HEK293 (cell line): ENCODE measurements around the gene CDK17.
A peak's percentile ranks its signal among the peaks of the same experiment; 100 is the strongest.

Experiments
- CTCF ChIA-PET: fragments of 350-600 bp; formaldehyde crosslinking; extraction: SDS; loops from one replicate; lab custom pipeline; 2021; ENCODE audit warnings: antibody characterized with exemption; lab: Yijun Ruan, JAX
- POLR2A ChIA-PET: fragments of 300-600 bp; formaldehyde crosslinking; extraction: SDS; loops from one replicate; lab custom pipeline; 2020; ENCODE audit warnings: antibody characterized with exemption, inconsistent platforms; lab: Yijun Ruan, JAX
- H3K27ac ChIP-seq: fragments of 200-500 bp; sonication (Bioruptor generic); 2 replicates; pipeline ENCODE4 v1.5.1; 2014; ENCODE audit warnings: low read depth, low read length, control low read depth, inconsistent platforms; ENCODE audit errors: extremely low read depth
- H3K36me3 ChIP-seq, 2 experiments: fragments of 200-500 bp in 1 of 2; sonication (Bioruptor generic) in 1 of 2; 1 replicate in 1 of 2; 2 replicates in 1 of 2; pipeline ENCODE4 v1.5.1; 2014 to 2017; ENCODE audit warnings: inconsistent platforms in 2 of 2, low read length in 2 of 2; ENCODE audit not compliant: control insufficient read depth in 2 of 2, insufficient read depth in 1 of 2
- H3K4me1 ChIP-seq: fragments of 200-500 bp; sonication (Bioruptor generic); 2 replicates; pipeline ENCODE4 v1.5.1; 2014; ENCODE audit warnings: mild to moderate bottlenecking, low read length, inconsistent platforms; ENCODE audit not compliant: control insufficient read depth, insufficient read depth
- H3K4me3 ChIP-seq: 2 replicates; pipeline ENCODE4 v1.5.1; 2011; ENCODE audit warnings: low read depth, mild to moderate bottlenecking, control low read depth, low read length, moderate library complexity
- H3K9me3 ChIP-seq: fragments of 200-500 bp; sonication (Bioruptor generic); 2 replicates; pipeline ENCODE4 v1.5.1; 2014; ENCODE audit warnings: low read depth, low read length, inconsistent platforms; ENCODE audit not compliant: control insufficient read depth, insufficient read depth
- AEBP2 ChIP-seq: fragments of 450-650 bp; formaldehyde crosslinking; IDR thresholded peaks from 2 replicates; pipeline ENCODE4 v1.5.1; 2016; ENCODE audit warnings: missing biosample characterization, missing genetic modification characterization, borderline replicate concordance
- INSM2 ChIP-seq: fragments of 450-650 bp; formaldehyde crosslinking; IDR thresholded peaks from 2 replicates; pipeline ENCODE4 v1.5.1; 2016; ENCODE audit warnings: missing biosample characterization, missing genetic modification characterization
- KLF1 ChIP-seq: fragments of 450-650 bp; formaldehyde crosslinking; IDR thresholded peaks from 2 replicates; pipeline ENCODE4 v1.5.1; 2016; ENCODE audit warnings: missing biosample characterization, missing genetic modification characterization
- SP7 ChIP-seq: fragments of 450-650 bp; formaldehyde crosslinking; IDR thresholded peaks from 2 replicates; pipeline ENCODE4 v1.5.1; 2016; ENCODE audit warnings: missing biosample characterization, missing genetic modification characterization
- ZBTB17 ChIP-seq: fragments of 450-650 bp; formaldehyde crosslinking; IDR thresholded peaks from 2 replicates; pipeline ENCODE4 v1.5.1; 2016; ENCODE audit warnings: missing biosample characterization, missing genetic modification characterization
- ZNF18 ChIP-seq: fragments of 450-650 bp; formaldehyde crosslinking; IDR thresholded peaks from 2 replicates; pipeline ENCODE4 v1.5.1; 2016; ENCODE audit warnings: missing biosample characterization, missing genetic modification characterization
- ZNF221 ChIP-seq: fragments of 450-650 bp; formaldehyde crosslinking; IDR thresholded peaks from 2 replicates; pipeline ENCODE4 v1.5.1; 2017; ENCODE audit warnings: missing biosample characterization, missing genetic modification characterization, borderline replicate concordance
- ZNF26 ChIP-seq: fragments of 450-650 bp; formaldehyde crosslinking; IDR thresholded peaks from 2 replicates; pipeline ENCODE4 v1.5.1; 2016; ENCODE audit warnings: missing biosample characterization, missing genetic modification characterization
- ZNF488 ChIP-seq: fragments of 450-650 bp; formaldehyde crosslinking; IDR thresholded peaks from 2 replicates; pipeline ENCODE4 v1.5.1; 2016; ENCODE audit warnings: missing biosample characterization, missing genetic modification characterization
- ZNF560 ChIP-seq: fragments of 450-650 bp; formaldehyde crosslinking; IDR thresholded peaks from 2 replicates; pipeline ENCODE4 v1.5.1; 2017; ENCODE audit warnings: missing biosample characterization, missing genetic modification characterization, borderline replicate concordance
- ZNF777 ChIP-seq: fragments of 450-650 bp; formaldehyde crosslinking; IDR thresholded peaks from 2 replicates; pipeline ENCODE4 v1.5.1; 2017; ENCODE audit warnings: missing biosample characterization, missing genetic modification characterization, borderline replicate concordance

Gene CDK17

GRCh38 chr12:96250119-96250685 is 150.0 kb downstream of the CDK17 start:
- POLR2A ChIA-PET, result no interaction called here
- Histone ChIP-seq H3K36me3 (peaks cover 0 to 47% of the 10 kb centered on the region in 2 experiments; a peak in 2 of 3 replicates), H3K4me3 (no peak overlapping the region), H3K4me1 (no peaks in the 10 kb centered on the region), H3K27ac (no peak overlapping the region), H3K9me3 (no peaks in the 10 kb centered on the region)
- TF ChIP-seq ZBTB17 (tag by site-specific recombination), result no peak
- no peak for TF ChIP-seq ZNF18
- TF ChIP-seq ZNF560, result no peak
- no peak for TF ChIP-seq ZNF221
- no peak for TF ChIP-seq AEBP2 (tag by site-specific recombination)
- CTCF ChIA-PET, result no interaction called here

GRCh38 chr12:96249196-96250118 is 150.8 kb downstream of the CDK17 start:
- no peak overlapping the region for H3K4me3 ChIP-seq
- peaks cover 0 to 47% of the 10 kb centered on the region in 2 experiments; a peak in 2 of 3 replicates for H3K36me3 ChIP-seq
- no peaks in the 10 kb centered on the region for H3K9me3 ChIP-seq
- TF ChIP-seq ZNF221 (no peak), ZNF488 (no peak), INSM2 (no peak), ZNF777 (tag by site-specific recombination) (no peak), KLF1 (peak; percentile 65; the same call in 1 of the 2 replicates), ZNF26 (tag by site-specific recombination) (no peak), SP7 (no peak)
- CTCF ChIA-PET, result interaction anchor here (0.8 kb wide), 1 partner anchor 9 kb away, joined by 4 read pairs; no protein-coding TSS in a partner anchor
- no peaks in the 10 kb centered on the region for H3K4me1 ChIP-seq
- H3K27ac ChIP-seq, result no peak overlapping the region
- POLR2A ChIA-PET, result no interaction called here
